GM15510 (cell line): ENCODE results near the gene GALNT2.

Experiments used
- POLR2A ChIP-seq: IDR thresholded peaks from 3 replicates; pipeline ENCODE4 v1.6.1; 2011; ENCODE audit warnings: borderline replicate concordance; ENCODE audit not compliant: insufficient read length; ENCODE audit errors: extremely low read depth

The GALNT2 gene

GRCh38 chr1:230273141-230273710 lies 206.2 kb downstream of the GALNT2 start:
- TF ChIP-seq POLR2A: no peak

GRCh38 chr1:230274254-230274653 lies 207.2 kb downstream of the GALNT2 start:
- no peak for TF ChIP-seq POLR2A

GRCh38 chr1:230276401-230276800 lies 209.4 kb downstream of the GALNT2 start:
- no peak for TF ChIP-seq POLR2A

GRCh38 chr1:230277201-230278025 lies 210.4 kb downstream of the GALNT2 start:
- no peak for TF ChIP-seq POLR2A

GRCh38 chr1:230278376-230278775 lies 211.3 kb downstream of the GALNT2 start:
- TF ChIP-seq POLR2A: no peak

GRCh38 chr1:230278871-230279582 lies 212.0 kb downstream of the GALNT2 start:
- TF ChIP-seq POLR2A: no peak

- TF ChIP-seq POLR2A: no peak
These were observed 212.5 kb downstream of the GALNT2 start for GRCh38 chr1:230279583-230279945.

GRCh38 chr1:230280054-230280795 lies 213.2 kb downstream of the GALNT2 start:
- TF ChIP-seq POLR2A: no peak

- TF ChIP-seq POLR2A: no peak
These were observed 213.9 kb downstream of the GALNT2 start for GRCh38 chr1:230280906-230281413.

- no peak for TF ChIP-seq POLR2A
These were observed 214.5 kb downstream of the GALNT2 start for GRCh38 chr1:230281556-230281955.

- TF ChIP-seq POLR2A: no peak
These were observed 215.1 kb downstream of the GALNT2 start for GRCh38 chr1:230282157-230282556.

- TF ChIP-seq POLR2A: no peak
These were observed 216.6 kb downstream of the GALNT2 start for GRCh38 chr1:230283678-230284077.

- no peak for TF ChIP-seq POLR2A
These were observed 217.9 kb downstream of the GALNT2 start for GRCh38 chr1:230284891-230285290.

- no peak for TF ChIP-seq POLR2A
These were observed 218.3 kb downstream of the GALNT2 start for GRCh38 chr1:230285351-230285750.
